Measurements from ENCODE around the gene NDUFA12.

The NDUFA12 gene

GRCh38 chr12:95003213-95003920 lies at the start of gene NDUFA12:
Gene NDUFA12 (minus strand): TSS chr12:95003697. CDS start chr12:95003680, 17 bp downstream.
- DNase-seq (ENCODE audit: low read depth, low spot score), result peak; percentile 98
- TF ChIP-seq, protein P1, sequence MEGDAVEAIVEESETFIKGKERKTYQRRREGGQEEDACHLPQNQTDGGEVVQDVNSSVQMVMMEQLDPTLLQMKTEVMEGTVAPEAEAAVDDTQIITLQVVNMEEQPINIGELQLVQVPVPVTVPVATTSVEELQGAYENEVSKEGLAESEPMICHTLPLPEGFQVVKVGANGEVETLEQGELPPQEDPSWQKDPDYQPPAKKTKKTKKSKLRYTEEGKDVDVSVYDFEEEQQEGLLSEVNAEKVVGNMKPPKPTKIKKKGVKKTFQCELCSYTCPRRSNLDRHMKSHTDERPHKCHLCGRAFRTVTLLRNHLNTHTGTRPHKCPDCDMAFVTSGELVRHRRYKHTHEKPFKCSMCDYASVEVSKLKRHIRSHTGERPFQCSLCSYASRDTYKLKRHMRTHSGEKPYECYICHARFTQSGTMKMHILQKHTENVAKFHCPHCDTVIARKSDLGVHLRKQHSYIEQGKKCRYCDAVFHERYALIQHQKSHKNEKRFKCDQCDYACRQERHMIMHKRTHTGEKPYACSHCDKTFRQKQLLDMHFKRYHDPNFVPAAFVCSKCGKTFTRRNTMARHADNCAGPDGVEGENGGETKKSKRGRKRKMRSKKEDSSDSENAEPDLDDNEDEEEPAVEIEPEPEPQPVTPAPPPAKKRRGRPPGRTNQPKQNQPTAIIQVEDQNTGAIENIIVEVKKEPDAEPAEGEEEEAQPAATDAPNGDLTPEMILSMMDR (IDR thresholded peaks at IDR 0.05; ENCODE audit: low read depth, low read length), result no peak
- in situ Hi-C loops (cut with HindIII; ENCODE audit: low sequenced_read_pairs), result no loop called here
- peak within 1 kb of the TSS; percentile 78 for H3K4me3 ChIP-seq (ENCODE audit: low read depth, low read length)

DNA sequence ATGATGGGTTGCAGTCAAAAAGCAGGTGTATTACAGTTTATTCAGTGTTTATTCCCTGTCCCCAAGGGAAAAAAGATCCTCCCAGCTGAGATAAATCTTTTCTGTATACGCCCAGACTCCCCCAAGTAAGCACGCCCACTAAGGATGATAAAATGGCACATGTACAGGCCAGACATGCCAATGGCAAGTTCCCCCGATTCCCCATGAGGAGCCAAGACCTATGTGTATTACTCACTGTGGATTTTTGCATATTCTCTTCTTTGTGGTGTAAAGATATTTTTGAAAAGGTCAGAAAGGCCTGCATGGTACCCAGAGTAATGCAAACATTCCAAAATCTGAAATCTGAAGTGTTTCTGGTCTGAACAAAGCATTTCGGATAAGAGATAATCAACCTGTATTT lies 47.7 kb upstream of the NDUFA12 start:
- peak; percentile 7 for DNase-seq (ENCODE audit: low read depth, low spot score)
- H3K4me3 ChIP-seq (ENCODE audit: low read depth, low read length), result no peak overlapping the region
- in situ Hi-C loops (cut with HindIII; ENCODE audit: low sequenced_read_pairs), result no loop called here
- TF ChIP-seq, protein P1 (IDR thresholded peaks at IDR 0.05; ENCODE audit: low read depth, low read length), result no peak

DNA sequence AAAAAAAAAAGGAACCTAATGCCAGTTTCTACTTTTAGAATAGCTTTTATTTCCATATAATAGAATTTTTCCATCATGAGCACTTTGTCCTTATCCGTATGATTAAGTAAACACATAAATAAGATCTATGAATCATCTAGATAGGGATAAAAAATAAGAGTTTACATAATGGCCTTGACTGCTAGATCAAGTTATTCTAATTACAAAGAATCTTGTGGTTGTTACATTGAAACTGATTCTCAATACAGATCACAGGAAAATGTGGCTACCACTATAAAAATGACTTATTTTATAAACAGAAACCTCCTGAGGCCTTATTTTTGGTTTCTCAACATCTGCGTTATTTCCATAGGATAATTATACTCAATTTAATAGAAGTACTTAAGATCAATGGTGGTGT lies 34.4 kb upstream of the NDUFA12 start:
- DNase-seq (ENCODE audit: low read depth, low spot score), result no peak
- TF ChIP-seq, protein P1 (IDR thresholded peaks at IDR 0.05; ENCODE audit: low read depth, low read length), result no peak

GRCh38 chr12:95034750-95035149 lies 31.3 kb upstream of the NDUFA12 start:
- no peak overlapping the region for H3K4me3 ChIP-seq (ENCODE audit: low read depth, low read length)
- DNase-seq (ENCODE audit: low read depth, low spot score), result no peak
- TF ChIP-seq, protein P1 (IDR thresholded peaks at IDR 0.05; ENCODE audit: low read depth, low read length), result no peak
- in situ Hi-C loops (cut with HindIII; ENCODE audit: low sequenced_read_pairs), result no loop called here

More for the DNA sequence above, 34.4 kb upstream of the NDUFA12 start:
- no peak overlapping the region for H3K4me3 ChIP-seq (ENCODE audit: low read depth, low read length)
- in situ Hi-C loops (cut with HindIII; ENCODE audit: low sequenced_read_pairs), result no loop called here

GRCh38 chr12:95022477-95022876 lies 19.0 kb upstream of the NDUFA12 start:
- in situ Hi-C loops (cut with HindIII; ENCODE audit: low sequenced_read_pairs), result no loop called here
- H3K4me3 ChIP-seq (ENCODE audit: low read depth, low read length), result no peak overlapping the region
- DNase-seq (ENCODE audit: low read depth, low spot score), result no peak
- TF ChIP-seq, protein P1 (IDR thresholded peaks at IDR 0.05; ENCODE audit: low read depth, low read length), result no peak

GRCh38 chr12:95017482-95017881 lies 14.0 kb upstream of the NDUFA12 start:
- DNase-seq (ENCODE audit: low read depth, low spot score), result no peak
- H3K4me3 ChIP-seq (ENCODE audit: low read depth, low read length), result no peak overlapping the region
- TF ChIP-seq, protein P1 (IDR thresholded peaks at IDR 0.05; ENCODE audit: low read depth, low read length), result no peak
- in situ Hi-C loops (cut with HindIII; ENCODE audit: low sequenced_read_pairs), result no loop called here

All from astrocyte of the spinal cord (primary cell).